A204.1 (cell line): ENCODE results near the gene ADNP2.

ENCODE experiments used
- FAIRE-seq: peaks from 2 replicates; lab custom pipeline; 2012; peaks lifted over from hg19 to GRCh38; lab: Jason Lieb, UNC

ADNP2 gene

GRCh38 chr18:80105369-80106167 is 3.5 kb upstream of the ADNP2 start:
- FAIRE-seq = no peak

GRCh38 chr18:80106482-80107051 is 2.5 kb upstream of the ADNP2 start:
- FAIRE-seq = no peak

- no peak for FAIRE-seq
Measured at GRCh38 chr18:80107426-80107825, 1.6 kb upstream of the ADNP2 start.

- no peak for FAIRE-seq
Measured at GRCh38 chr18:80108121-80108536, 933 bp upstream of the ADNP2 start.

DNA sequence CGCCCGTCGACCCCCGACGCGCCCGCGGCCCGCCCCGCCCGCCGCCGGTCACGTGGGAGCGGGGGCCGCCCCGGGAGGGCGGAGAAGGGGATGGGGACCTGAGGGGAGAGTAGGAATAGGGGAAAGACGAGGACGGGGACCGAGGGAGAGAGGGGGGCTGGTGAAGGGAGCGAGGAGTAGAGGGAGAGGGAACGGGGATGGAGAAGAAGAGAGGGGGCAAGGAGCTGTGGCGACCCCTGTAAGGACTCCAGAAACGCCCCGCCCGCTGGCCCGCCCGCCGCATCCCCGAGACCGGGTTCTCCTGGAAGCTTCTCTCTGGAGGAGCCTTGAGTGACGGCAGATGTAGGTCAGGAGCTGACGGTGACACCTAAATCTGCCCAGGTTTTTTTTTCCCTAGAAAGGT is 615 bp downstream of the ADNP2 start:
- FAIRE-seq = no peak

GRCh38 chr18:80112624-80113248 is 3.7 kb downstream of the ADNP2 start:
- no peak for FAIRE-seq

DNA sequence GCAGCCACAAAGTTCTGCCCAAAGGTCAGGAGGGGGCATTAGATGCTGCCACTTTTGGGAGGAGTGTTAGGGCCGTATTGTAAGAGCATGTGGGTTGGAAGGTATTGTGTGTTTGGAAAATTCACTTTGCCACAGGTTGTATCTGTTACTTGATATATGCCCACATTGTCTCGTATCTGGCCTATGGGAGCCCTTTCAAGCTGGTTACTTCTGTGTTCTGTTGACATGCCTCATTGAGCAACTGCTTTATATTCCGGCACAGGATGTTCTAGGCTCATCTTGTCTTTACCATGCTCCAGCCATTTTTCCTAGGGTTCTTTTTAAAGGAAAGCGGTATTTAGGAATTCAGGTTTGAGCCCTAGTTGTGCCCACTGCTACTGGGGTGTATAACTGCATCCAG is 6.0 kb downstream of the ADNP2 start:
- FAIRE-seq = no peak

DNA sequence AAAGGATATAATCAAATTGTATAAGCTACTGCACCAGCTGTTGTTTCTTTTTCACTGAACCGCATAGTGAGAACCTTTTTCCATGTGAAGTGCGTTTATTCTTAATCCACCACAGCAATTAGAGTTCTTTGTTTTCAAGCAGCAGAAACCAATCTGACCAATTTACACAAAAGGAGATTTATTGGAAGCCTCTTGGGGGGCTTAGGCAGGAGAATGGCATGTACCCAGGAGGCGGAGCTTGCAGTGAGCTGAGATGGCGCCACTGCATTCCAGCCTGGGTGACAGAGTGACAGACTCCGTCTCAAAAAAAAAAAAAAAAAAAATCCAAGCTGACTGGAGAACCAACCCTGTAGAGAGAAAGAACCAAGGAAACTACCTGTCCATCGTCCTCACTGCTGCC is 10.0 kb downstream of the ADNP2 start:
- FAIRE-seq = no peak

- no peak for FAIRE-seq
Measured at GRCh38 chr18:80120932-80121331, 11.9 kb downstream of the ADNP2 start.

GRCh38 chr18:80124131-80124530 is 15.1 kb downstream of the ADNP2 start:
- no peak for FAIRE-seq

DNA sequence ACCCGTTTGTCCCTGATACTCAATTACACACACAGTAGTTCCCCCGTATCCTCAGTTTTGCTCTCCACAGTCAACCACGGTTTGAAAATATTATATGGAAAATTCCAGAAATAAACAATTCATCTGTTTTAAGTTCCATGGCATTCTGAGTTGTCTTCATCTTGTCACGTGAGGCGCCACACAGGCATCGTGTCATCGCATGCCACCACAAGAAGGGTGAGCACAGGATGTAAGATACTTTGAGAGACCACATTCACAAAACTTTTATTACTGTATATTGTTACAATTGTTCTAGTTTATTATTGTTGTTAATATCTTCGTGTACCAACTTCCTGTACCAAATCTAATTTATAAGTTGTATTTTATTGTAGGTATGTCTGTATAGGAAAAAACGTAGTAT is 17.7 kb downstream of the ADNP2 start:
- FAIRE-seq = no peak

- FAIRE-seq = no peak
Measured at GRCh38 chr18:80127635-80128034, 18.6 kb downstream of the ADNP2 start.

DNA sequence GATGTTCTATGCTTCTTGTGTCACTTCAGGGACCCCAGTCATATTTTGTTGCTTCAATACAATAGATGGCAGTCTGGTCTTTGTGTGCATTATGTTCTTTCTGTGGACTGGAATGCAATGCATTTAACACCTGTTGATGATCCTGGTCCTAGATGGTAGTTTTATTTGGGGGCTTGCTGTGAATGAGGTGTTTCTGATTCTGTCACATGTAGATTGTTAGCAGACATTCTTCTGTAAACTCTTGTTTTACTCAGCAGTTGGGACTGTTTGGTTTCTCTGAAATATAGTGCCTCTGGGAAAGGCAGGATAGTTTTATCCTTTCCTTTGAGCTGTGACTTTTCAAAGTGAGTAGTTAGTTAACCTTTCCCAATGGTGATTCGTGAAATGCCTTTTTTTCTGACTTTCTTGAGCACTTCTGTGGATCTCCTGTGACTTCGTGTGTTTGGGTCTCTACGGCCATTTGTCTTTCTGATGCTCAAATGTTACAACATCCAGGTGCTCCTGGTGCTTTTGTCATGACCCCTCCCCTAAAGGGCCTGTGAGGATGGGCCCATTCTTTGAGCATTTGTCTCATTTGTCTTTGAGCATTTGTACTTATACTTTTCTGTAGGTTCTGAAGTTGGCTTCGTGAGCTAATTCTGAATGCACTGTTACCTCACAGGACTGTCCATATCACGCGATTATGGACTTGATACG is 20.8 kb downstream of the ADNP2 start:
- no peak for FAIRE-seq

DNA sequence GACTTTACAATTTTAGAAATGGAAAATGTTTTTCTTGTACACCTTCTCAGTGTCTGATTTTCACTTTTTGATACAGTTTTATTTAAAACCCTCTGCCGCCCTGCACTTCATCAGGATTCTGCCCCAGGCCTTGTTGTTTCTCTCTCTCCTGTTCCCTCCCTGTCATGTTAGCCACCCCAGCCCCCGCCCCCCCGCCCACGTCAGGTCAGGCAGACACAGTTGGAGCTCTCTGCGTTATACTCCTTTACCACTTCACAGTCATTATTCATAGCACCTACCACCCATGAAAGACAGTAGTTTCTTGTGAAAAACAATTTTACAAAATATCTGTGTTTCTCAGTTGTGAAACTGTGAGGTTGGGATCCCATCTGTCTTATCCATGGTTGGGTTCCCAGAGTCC is 21.5 kb downstream of the ADNP2 start:
- FAIRE-seq = no peak

DNA sequence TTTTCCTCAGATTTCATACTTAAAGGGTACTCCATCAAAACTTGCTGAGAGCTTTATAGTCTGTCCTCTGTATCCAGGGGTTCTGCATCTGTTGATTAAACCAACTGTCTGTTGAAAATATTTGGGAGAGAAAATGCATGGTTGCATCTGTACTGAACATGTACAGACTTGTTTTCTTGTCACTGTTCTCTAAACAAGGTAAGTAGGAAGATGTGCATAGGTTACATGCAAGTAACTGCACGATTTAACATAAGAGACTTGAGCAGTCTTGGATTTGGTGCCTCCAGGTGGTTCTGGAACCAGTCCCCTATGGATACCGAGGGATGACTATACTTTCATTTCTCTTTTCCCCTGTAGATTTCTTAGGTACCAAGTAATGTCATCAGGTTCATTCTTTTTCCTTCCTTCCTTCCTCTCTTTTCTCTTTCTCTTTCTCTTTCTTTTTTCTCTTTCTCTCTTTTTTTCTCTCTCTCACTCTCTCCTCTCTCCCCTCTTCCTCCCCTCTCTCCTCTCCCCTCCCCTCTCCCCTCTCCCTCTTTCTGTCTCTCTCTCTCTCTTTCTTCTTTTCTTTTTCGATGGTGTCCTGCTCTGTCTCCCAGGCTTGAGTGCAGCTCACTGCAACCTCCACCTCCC is 23.2 kb downstream of the ADNP2 start:
- FAIRE-seq = no peak

DNA sequence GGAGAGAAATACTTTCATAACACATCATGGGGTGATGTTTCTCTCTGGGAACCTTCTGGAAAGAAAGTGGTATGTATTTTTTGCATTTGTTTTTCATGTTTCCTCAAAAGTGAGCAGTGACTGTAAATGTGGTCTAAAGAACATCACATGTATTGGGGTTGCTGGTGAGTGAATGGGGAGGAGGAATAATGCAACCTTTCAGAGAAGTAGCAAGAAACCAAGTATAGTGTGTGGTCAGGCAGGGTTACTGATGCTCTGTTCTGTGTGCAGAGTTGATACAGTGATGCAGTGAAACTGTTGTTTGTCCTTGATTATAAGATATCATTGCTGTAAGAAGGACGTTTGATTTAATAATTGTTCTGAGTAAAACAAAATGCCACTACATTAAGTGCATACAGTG is 24.1 kb downstream of the ADNP2 start:
- no peak for FAIRE-seq

GRCh38 chr18:80135136-80135535 is 26.1 kb downstream of the ADNP2 start:
- no peak for FAIRE-seq

DNA sequence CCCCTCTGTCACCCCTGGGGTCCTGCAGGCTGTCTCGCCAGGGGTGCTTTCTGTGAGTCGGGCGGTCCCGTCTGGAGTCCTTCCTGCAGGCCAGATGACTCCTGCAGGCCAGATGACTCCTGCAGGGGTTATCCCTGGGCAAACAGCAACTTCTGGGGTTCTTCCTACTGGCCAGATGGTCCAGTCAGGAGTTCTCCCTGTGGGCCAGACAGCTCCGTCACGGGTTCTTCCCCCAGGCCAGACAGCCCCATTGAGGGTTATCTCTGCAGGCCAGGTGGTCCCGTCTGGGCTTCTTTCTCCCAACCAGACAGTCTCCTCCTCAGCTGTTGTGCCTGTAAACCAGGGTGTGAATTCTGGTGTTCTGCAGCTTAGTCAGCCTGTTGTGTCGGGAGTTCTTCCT is 27.6 kb downstream of the ADNP2 start:
- FAIRE-seq = no peak

GRCh38 chr18:80137137-80137536 is 28.1 kb downstream of the ADNP2 start:
- no peak for FAIRE-seq

- FAIRE-seq = no peak
Measured at GRCh38 chr18:80137976-80138375, 28.9 kb downstream of the ADNP2 start.

GRCh38 chr18:80140455-80140985 is 31.5 kb downstream of the ADNP2 start:
- no peak for FAIRE-seq

DNA sequence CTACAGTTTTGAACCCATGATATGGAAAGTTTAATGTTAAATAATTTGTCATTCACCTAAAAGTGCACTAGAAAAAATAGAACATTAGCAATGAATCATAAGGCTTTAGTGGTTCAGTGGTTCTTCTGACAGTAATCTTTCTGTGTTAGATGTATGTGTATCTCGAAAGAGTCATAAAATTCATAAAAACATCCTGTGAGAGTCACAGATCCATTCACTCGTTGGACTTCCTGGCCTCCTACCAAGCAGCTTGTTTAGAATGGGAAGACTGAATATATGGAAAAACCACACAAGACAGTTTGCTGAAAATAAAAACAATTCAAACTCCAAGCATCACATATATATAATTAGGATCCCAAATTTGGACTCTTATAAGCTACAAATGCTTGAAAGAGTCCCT is 34.8 kb downstream of the ADNP2 start:
- no peak for FAIRE-seq
